NCI-H128 (cell line): Measurements from ENCODE around the gene ACOT9.
"Not testable (repeated sequence)": the region's sequence is repeated elsewhere in the genome, so short reads cannot be mapped to it uniquely, and the experiment has no call there.

Source experiments
- DNase-seq: peaks from one replicate; lab custom pipeline; 2025; ENCODE audit not compliant: unreplicated experiment; lab: John Stamatoyannopoulos, UW

ACOT9 gene

GRCh38 chrX:23705235-23705634 lies 37.8 kb downstream of the ACOT9 start:
- DNase-seq: no peak

DNA sequence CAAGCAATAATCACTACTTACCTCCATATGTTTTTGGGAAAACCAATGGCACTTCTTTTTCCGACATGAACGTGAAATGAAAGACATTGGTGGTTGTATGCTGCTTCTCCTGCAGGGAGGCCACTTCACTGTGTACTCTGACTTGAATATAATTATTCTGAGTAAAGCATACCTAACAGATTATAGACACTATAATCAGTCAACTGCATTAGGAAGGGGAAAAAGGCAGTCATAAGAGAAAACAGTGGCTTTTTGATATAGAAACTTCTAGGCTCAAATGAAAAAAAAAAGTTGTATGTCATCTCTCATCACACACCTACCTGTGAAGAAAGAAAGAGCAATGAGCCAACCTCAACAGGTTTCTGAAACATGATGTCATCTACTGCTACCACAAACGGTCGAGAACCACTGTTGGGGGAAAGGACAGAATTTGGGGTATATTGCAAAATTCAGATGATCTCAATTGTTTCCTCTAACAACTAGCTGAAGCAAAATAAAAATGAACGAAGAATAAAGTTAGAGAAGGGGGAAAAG lies 38.3 kb downstream of the ACOT9 start:
- no peak for DNase-seq

- no peak for DNase-seq
Measured at GRCh38 chrX:23699636-23700194, 43.4 kb downstream of the ACOT9 start.

DNA sequence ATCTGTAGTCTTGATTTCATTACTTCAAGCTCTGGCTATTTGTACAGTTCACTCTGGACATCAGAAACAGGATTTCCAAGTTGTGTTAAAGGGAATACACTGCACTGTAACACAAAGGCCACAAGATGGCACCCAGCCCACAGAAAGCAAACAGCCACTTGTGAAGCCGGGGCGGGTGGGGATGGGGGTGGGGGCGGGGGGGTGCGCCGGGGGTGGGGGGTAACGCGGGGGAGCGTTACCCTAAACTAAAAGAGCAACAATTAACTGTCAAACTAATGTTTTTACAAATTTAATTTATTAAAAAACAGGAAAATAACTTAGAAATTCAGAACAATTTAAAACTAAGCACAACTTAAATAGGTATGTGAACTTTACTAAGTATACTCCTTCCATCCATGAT lies 48.5 kb downstream of the ACOT9 start:
- peak; percentile 6 for DNase-seq

- no peak for DNase-seq
Measured at GRCh38 chrX:23692166-23692565, 50.9 kb downstream of the ACOT9 start.

GRCh38 chrX:23676486-23676885 lies 66.6 kb downstream of the ACOT9 start:
- DNase-seq: not testable (repeated sequence)

DNA sequence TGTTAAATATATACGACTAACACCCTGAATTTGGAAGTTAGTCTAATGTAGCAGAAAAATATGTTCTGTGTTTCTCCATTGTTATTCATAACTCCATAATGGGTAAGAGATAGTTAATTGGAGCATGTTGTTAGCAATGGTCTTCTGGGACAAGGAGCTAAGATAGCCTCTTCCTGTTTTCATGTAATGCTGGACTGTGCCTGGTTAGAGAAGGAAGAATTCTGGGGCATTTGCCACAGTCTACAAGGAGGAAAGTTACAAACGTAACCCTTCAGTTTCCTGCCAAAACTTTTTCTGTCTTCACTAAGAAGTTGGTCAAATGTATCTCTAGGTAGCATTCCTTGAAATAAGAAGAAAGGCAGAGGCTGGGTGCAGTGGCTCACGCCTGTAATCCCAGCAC lies 70.0 kb downstream of the ACOT9 start:
- DNase-seq: no peak

DNA sequence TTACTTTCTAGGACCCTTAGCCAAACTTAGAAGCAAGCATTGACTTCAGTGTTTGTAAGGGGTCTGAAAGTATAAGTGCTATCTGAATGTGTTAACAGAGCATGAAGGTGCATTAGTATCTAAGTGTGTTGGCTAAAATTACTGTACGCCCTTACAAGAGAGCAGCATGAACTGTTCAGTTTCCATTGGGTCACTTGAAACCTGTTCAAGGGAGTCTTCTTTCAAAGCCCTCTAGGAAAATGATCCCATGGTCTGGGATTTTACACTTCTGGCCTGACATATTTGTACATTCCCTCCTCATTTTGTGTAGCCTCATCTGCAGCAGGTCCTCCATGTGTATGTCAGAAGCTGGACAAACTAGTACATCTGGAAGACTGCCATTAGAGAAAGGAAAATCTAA lies 72.5 kb downstream of the ACOT9 start:
- DNase-seq: no peak

DNA sequence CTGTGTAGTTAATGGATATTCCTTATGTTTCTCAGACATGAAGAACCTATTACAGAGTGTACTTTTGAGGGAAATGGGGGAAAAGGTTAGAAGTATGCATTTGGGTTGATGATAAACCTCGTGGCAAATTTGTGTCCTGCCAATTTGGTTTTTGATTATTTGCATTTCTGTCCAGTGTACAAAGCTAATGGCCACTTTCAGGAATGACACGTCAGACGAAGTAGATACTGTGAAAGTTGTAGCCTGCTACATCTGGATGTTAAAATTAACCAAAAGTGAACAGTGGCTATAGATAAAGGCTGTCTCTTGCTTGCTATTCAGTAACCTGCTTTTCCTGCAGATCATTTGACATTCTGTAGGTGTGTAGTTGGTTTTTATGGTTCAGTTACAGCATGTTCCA lies 74.7 kb downstream of the ACOT9 start:
- DNase-seq: no peak

- peak; percentile 61 for DNase-seq
Measured at GRCh38 chrX:23667239-23668177, 75.6 kb downstream of the ACOT9 start, which contains the start of gene PRDX4. Gene PRDX4, plus strand, starts transcription at chrX:23667493. Its CDS starts 78 bp downstream, at chrX:23667571.

- DNase-seq: no peak
Measured at GRCh38 chrX:23666282-23666681, 76.8 kb downstream of the ACOT9 start.

- DNase-seq: no peak
Measured at GRCh38 chrX:23664496-23664895, 78.6 kb downstream of the ACOT9 start.

DNA sequence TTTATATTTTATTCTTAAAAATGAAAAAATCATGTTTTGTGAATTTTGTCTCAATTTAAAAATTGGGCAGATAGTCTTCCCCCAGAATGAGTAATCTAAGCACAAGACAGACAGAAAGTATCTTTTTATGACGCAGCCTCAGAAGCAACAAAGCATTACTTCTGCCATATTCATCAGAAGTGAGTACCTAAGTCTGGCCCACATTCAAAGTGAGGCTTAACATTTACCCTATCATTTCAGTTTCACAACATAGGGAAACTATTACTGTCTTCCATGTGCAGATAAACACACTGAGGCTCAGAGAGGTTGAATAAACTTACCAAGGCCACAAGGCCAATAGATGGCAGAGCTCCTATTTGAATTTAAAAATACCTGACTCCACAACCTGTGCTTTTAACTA lies 80.2 kb downstream of the ACOT9 start:
- no peak for DNase-seq

- DNase-seq: no peak
Measured at GRCh38 chrX:23662187-23662586, 80.9 kb downstream of the ACOT9 start.

DNA sequence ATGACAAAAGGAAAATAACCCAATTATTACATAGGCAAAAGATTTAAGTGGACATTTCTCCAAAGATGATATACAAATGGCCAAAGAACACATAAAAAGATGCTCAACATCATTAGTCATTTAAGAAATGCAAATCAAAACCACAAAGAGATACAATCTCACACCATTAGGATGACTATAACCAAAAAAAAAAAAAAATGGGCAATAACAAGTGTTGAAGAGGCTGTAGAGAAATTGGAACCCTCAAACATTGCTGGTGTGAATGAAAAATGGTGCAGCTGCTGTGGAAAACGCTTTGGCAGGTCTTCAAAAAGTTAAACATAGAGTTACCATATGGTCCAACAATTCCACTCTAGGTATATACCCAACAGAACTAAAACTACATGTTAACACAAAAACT lies 81.4 kb downstream of the ACOT9 start:
- DNase-seq: no peak

- no peak for DNase-seq
Measured at GRCh38 chrX:23660766-23661132, 82.3 kb downstream of the ACOT9 start.

GRCh38 chrX:23660083-23660765 lies 82.9 kb downstream of the ACOT9 start:
- not testable (repeated sequence) for DNase-seq

GRCh38 chrX:23659339-23659738 lies 83.7 kb downstream of the ACOT9 start:
- DNase-seq: no peak

DNA sequence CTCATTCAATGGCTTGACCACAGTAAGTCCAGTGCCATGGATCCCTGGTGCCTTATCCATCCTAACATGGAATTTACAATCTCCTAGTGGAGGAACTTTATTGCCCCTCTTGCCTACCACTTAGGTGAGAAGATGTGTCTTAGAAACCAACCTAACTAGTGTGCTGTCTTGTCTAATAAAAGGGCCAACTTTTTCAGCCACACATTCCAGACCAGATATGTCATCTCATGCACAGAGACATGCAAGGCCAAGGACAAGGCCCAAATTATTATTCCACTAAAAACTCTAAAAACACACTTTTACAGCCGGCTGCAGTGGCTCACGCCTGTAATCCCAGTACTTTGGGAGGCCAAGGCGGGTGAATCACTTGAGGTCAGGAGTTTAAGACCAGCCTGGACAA lies 86.4 kb downstream of the ACOT9 start:
- DNase-seq: no peak

DNA sequence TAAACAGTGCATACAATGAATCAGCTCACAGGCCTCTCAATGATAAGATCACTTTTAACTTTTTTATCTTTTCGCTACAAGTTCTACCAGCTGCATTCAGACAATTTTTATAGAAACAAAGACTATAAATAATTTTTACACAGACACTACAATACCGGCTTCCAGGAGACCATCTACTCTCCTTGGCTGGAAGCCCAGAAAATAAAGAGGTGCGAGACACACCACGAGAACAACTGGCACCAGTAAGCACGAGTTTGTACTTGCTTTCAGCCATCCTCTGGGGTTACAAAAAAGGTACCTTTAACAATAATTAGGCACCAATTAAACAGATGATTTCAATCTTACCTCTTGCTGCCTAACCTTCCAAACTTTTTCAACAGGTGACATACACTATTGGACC lies 87.0 kb downstream of the ACOT9 start:
- no peak for DNase-seq
